Vagina (tissue), 2 donors: Measurements from ENCODE around the gene ARHGAP27. TPM values are rescaled to one million over a fixed set of nuclear protein-coding genes. Genes with fewer than 3 reads are reported as not detected.

Source experiments
- DNase-seq, 2 donors: peaks; one replicate each; pipeline ENCODE4 v3.0.0-alpha.2; 2017; ENCODE audit errors: extremely low spot score in 2 of 2
- H3K27ac ChIP-seq: fragments of 200-600 bp; sonication (generic); one replicate; pipeline ENCODE4 v1.5.1; 2019
- H3K27me3 ChIP-seq: fragments of 200-600 bp; sonication (generic); one replicate; pipeline ENCODE4 v1.5.1; 2019
- H3K36me3 ChIP-seq, 2 donors: fragments of 200-600 bp; sonication (generic); one replicate each; pipeline ENCODE4 v1.5.1; 2017 to 2019
- H3K4me1 ChIP-seq: fragments of 200-600 bp; sonication (generic); one replicate; pipeline ENCODE4 v1.5.1; 2019
- H3K4me3 ChIP-seq, 2 donors: fragments of 200-600 bp; sonication (generic); 1 replicate in 1 of 2; 2 replicates in 1 of 2; pipeline ENCODE4 v1.5.1; 2016 to 2019
- H3K9me3 ChIP-seq: fragments of 200-600 bp; sonication (generic); one replicate; pipeline ENCODE4 v1.5.1; 2019
- POLR2A ChIP-seq, 2 donors: fragments of 450-650 bp; IDR thresholded peaks; one replicate each; pipeline ENCODE4 v1.6.1; 2017; ENCODE audit warnings: antibody characterized with exemption in 2 of 2, mild to moderate bottlenecking in 2 of 2, moderate library complexity in 2 of 2
- POLR2AphosphoS5 ChIP-seq, 2 donors: sonication (generic); formaldehyde crosslinking; IDR thresholded peaks; one replicate each; pipeline ENCODE4 v1.9.0; 2017; ENCODE audit warnings: antibody characterized with exemption in 2 of 2, mild to moderate bottlenecking in 2 of 2, low read depth in 1 of 2; ENCODE audit not compliant: insufficient read depth in 1 of 2
- intact Hi-C: fragments of 100-400 bp; cut with DNase I; formaldehyde crosslinking; loops from one replicate; pipeline ENCODE4 v1.15.1; 2023
- total RNA-seq: library from RNA; depleted of rRNA; stranded (reverse); fragments of >200 nt; gene quantifications from one replicate; pipeline ENCODE4 v1.2.3, GENCODE V29; 2016
- TF ChIP-seq, protein P1 (sequence below), 3 experiments: fragments of 450-650 bp in 2 of 3; fragments of 200-600 bp in 1 of 3; sonication (generic) in 1 of 3; IDR thresholded peaks; one replicate each; pipeline ENCODE4 v1.5.1; 2017 to 2019; ENCODE audit warnings: antibody characterized with exemption in 3 of 3, mild to moderate bottlenecking in 2 of 3, moderate library complexity in 2 of 3

ARHGAP27 gene
- total RNA-seq, 1 donor from 2014 or later: 80.0 TPM

GRCh38 chr17:45423304-45423974 is 9.2 kb downstream of the ARHGAP27 start:
- H3K9me3 ChIP-seq: no peaks in the 10 kb centered on the region
- DNase-seq: no peak
- TF ChIP-seq, protein P1, sequence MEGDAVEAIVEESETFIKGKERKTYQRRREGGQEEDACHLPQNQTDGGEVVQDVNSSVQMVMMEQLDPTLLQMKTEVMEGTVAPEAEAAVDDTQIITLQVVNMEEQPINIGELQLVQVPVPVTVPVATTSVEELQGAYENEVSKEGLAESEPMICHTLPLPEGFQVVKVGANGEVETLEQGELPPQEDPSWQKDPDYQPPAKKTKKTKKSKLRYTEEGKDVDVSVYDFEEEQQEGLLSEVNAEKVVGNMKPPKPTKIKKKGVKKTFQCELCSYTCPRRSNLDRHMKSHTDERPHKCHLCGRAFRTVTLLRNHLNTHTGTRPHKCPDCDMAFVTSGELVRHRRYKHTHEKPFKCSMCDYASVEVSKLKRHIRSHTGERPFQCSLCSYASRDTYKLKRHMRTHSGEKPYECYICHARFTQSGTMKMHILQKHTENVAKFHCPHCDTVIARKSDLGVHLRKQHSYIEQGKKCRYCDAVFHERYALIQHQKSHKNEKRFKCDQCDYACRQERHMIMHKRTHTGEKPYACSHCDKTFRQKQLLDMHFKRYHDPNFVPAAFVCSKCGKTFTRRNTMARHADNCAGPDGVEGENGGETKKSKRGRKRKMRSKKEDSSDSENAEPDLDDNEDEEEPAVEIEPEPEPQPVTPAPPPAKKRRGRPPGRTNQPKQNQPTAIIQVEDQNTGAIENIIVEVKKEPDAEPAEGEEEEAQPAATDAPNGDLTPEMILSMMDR (IDR thresholded peaks at IDR 0.05): no peak
- TF ChIP-seq POLR2AphosphoS5 (IDR thresholded peaks at IDR 0.05; ENCODE audit: insufficient read depth in 1 of 2, low read depth in 1 of 2) (no peak), POLR2A (IDR thresholded peaks at IDR 0.05) (no peak)
- H3K4me3 ChIP-seq: peak overlapping the region in 1 of 2 donors; percentile 25
- H3K4me1 ChIP-seq: peaks cover 33% of the 10 kb centered on the region
- H3K36me3 ChIP-seq: no peaks in the 10 kb centered on the region
- intact Hi-C loops: no loop called here
- no peak overlapping the region for H3K27ac ChIP-seq
- no peaks in the 10 kb centered on the region for H3K27me3 ChIP-seq

DNA sequence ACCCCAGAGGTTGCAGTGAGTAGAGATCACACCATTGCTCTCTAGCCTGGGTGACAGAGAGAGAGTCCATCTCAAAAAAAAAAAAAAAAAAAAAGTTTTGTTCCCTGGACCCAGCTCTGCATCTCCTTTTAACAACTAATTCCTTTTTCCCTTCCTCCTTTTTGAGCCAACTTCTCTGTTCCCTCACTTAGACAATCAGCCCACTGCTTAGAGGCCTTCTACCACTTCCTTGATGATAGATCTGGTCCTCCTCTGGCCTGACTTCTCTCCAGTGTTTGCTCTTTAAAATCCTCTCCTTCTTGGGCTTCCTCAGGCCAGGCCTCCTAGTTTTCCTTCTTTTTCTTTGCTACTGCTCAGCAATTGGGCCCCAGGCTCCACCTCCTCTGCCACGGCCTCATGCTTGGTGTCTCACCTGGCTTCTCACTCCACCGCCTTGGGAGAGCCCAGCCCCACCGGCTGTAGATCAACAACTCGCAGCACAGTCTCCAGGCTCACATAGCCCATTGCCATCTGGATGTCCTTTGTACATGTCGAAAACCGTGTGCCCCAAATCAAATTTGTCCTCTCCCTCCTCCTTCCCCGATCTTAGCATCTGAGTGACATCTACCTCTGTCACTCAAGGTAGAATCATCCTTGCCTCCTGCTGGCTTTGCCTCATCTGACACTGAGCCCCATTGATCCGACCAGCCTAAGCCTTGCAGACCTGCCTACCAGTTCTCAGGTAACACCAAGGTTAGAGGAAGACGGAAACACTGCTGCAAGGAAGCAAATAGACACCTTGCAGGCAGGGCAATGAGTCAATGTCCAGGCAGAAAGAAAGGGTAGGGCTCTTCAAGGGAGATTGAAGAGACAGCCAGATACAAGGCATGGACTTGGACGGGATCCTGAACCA is 17.4 kb downstream of the ARHGAP27 start:
- peaks cover 31% of the 10 kb centered on the region for H3K4me1 ChIP-seq
- no peak overlapping the region for H3K27ac ChIP-seq
- intact Hi-C loops: no loop called here

GRCh38 chr17:45413498-45413923 is 19.2 kb downstream of the ARHGAP27 start:
- H3K4me1 ChIP-seq: peaks cover 41% of the 10 kb centered on the region

More for the DNA sequence above, 17.4 kb downstream of the ARHGAP27 start:
- Histone ChIP-seq H3K36me3 (no peaks in the 10 kb centered on the region), H3K27me3 (no peaks in the 10 kb centered on the region), H3K9me3 (no peaks in the 10 kb centered on the region), H3K4me3 (no peak overlapping the region)
- no peak for DNase-seq
- TF ChIP-seq, protein P1 (IDR thresholded peaks at IDR 0.05): no peak
- no peak for TF ChIP-seq POLR2A (IDR thresholded peaks at IDR 0.05)
- no peak for TF ChIP-seq POLR2AphosphoS5 (IDR thresholded peaks at IDR 0.05; ENCODE audit: insufficient read depth in 1 of 2, low read depth in 1 of 2)

GRCh38 chr17:45411348-45412105 is 21.1 kb downstream of the ARHGAP27 start:
- intact Hi-C loops: no loop called here
- Histone ChIP-seq H3K4me1 (peaks cover 57% of the 10 kb centered on the region), H3K4me3 (no peak overlapping the region), H3K36me3 (no peaks in the 10 kb centered on the region), H3K9me3 (no peaks in the 10 kb centered on the region), H3K27ac (peak overlapping the region; percentile 72), H3K27me3 (no peaks in the 10 kb centered on the region)
- TF ChIP-seq POLR2AphosphoS5 (IDR thresholded peaks at IDR 0.05; ENCODE audit: insufficient read depth in 1 of 2, low read depth in 1 of 2) (no peak), POLR2A (IDR thresholded peaks at IDR 0.05) (no peak)
- TF ChIP-seq, protein P1 (IDR thresholded peaks at IDR 0.05): no peak
- DNase-seq: no peak

More at GRCh38 chr17:45413498-45413923, 19.2 kb downstream of the ARHGAP27 start:
- TF ChIP-seq, protein P1 (IDR thresholded peaks at IDR 0.05): no peak
- H3K9me3 ChIP-seq: no peaks in the 10 kb centered on the region
- H3K4me3 ChIP-seq: no peak overlapping the region
- intact Hi-C loops: no loop called here
- H3K27ac ChIP-seq: peak overlapping the region; percentile 28
- DNase-seq: no peak
- no peaks in the 10 kb centered on the region for H3K27me3 ChIP-seq
- H3K36me3 ChIP-seq: no peaks in the 10 kb centered on the region
